Jurkat, Clone E6-1 (cell line): ENCODE results near the gene MYLK4.

Experiments used
- DNase-seq: peaks from one replicate; pipeline ENCODE4 v3.0.0-alpha.2; 2011; ENCODE audit warnings: low read depth, low spot score
- H3K4me3 ChIP-seq: 2 replicates; pipeline ENCODE4 v1.5.1; 2011; ENCODE audit warnings: mild to moderate bottlenecking, low read length, control low read depth, moderate library complexity

The MYLK4 gene

GRCh38 chr6:2651536-2651935 lies 99.2 kb downstream of the MYLK4 start:
- H3K4me3 ChIP-seq, result no peak overlapping the region
- no peak for DNase-seq

- no peak for DNase-seq
- no peak overlapping the region for H3K4me3 ChIP-seq
These were observed 104.4 kb downstream of the MYLK4 start for GRCh38 chr6:2646346-2646745.

- no peak overlapping the region for H3K4me3 ChIP-seq
- DNase-seq, result no peak
These were observed 106.7 kb downstream of the MYLK4 start for GRCh38 chr6:2643935-2644539.

- H3K4me3 ChIP-seq, result no peak overlapping the region
- DNase-seq, result no peak
These were observed 107.6 kb downstream of the MYLK4 start for GRCh38 chr6:2643130-2643529.

GRCh38 chr6:2641044-2641725 lies 109.5 kb downstream of the MYLK4 start:
- H3K4me3 ChIP-seq, result no peak overlapping the region
- DNase-seq, result no peak

GRCh38 chr6:2640551-2640950 lies 110.2 kb downstream of the MYLK4 start:
- H3K4me3 ChIP-seq, result no peak overlapping the region
- DNase-seq, result no peak

- H3K4me3 ChIP-seq, result no peak overlapping the region
- no peak for DNase-seq
These were observed 110.8 kb downstream of the MYLK4 start for GRCh38 chr6:2639896-2640295.

GRCh38 chr6:2639167-2639566 lies 111.6 kb downstream of the MYLK4 start:
- H3K4me3 ChIP-seq, result no peak overlapping the region
- DNase-seq, result no peak

- DNase-seq, result no peak
- no peak overlapping the region for H3K4me3 ChIP-seq
These were observed 114.0 kb downstream of the MYLK4 start for GRCh38 chr6:2636672-2637071.

- no peak overlapping the region for H3K4me3 ChIP-seq
- DNase-seq, result no peak
These were observed 114.8 kb downstream of the MYLK4 start for GRCh38 chr6:2635911-2636310.

GRCh38 chr6:2634139-2634964 lies 116.4 kb downstream of the MYLK4 start:
- peak overlapping the region; percentile 33 for H3K4me3 ChIP-seq
- peak; percentile 81 for DNase-seq

- no peak for DNase-seq
- no peak overlapping the region for H3K4me3 ChIP-seq
These were observed 117.0 kb downstream of the MYLK4 start for GRCh38 chr6:2633736-2634135.

- no peak overlapping the region for H3K4me3 ChIP-seq
- no peak for DNase-seq
These were observed 117.6 kb downstream of the MYLK4 start for GRCh38 chr6:2632976-2633584.

- H3K4me3 ChIP-seq, result no peak overlapping the region
- no peak for DNase-seq
These were observed 118.4 kb downstream of the MYLK4 start for GRCh38 chr6:2632368-2632767.

GRCh38 chr6:2630891-2631571 lies 119.7 kb downstream of the MYLK4 start:
- DNase-seq, result no peak
- no peak overlapping the region for H3K4me3 ChIP-seq

GRCh38 chr6:2630359-2630758 lies 120.4 kb downstream of the MYLK4 start:
- no peak for DNase-seq
- no peak overlapping the region for H3K4me3 ChIP-seq

GRCh38 chr6:2626401-2626800 lies 124.3 kb downstream of the MYLK4 start:
- DNase-seq, result no peak
- H3K4me3 ChIP-seq, result no peak overlapping the region

GRCh38 chr6:2625581-2625980 lies 125.1 kb downstream of the MYLK4 start:
- H3K4me3 ChIP-seq, result no peak overlapping the region
- DNase-seq, result no peak

GRCh38 chr6:2624177-2624576 lies 126.5 kb downstream of the MYLK4 start:
- no peak overlapping the region for H3K4me3 ChIP-seq
- DNase-seq, result no peak
